Pancreas (tissue), 10 donors: ENCODE results near the gene SLC25A25. TPM values are rescaled to one million over a fixed set of nuclear protein-coding genes. Genes with fewer than 3 reads are reported as not detected.

Experiments
- ATAC-seq, 4 donors: fragments of 200-7000 bp; cut with Tn5 transposase; one replicate each; pipeline versions ENCODE4 v1.8.0 to v1.9.1; 2020; ENCODE audit warnings: mild to moderate bottlenecking in 4 of 4, moderate library complexity in 4 of 4
- DNase-seq, 6 donors: peaks; one replicate each; pipeline ENCODE4 v3.0.0-alpha.2; 2020
- FAIRE-seq: peaks from 2 replicates; lab custom pipeline; 2012; peaks lifted over from hg19 to GRCh38; lab: Jason Lieb, UNC
- H3K27ac ChIP-seq, 4 donors: fragments of 200-600 bp; sonication (generic); 1 replicate in 3 of 4; 2 replicates in 1 of 4; pipeline versions ENCODE4 v1.5.0 to v1.8.0; 2020
- H3K27me3 ChIP-seq, 4 donors: fragments of 200-600 bp; one replicate each; pipeline ENCODE4 v1.8.0; 2021
- H3K36me3 ChIP-seq, 3 donors: fragments of 200-600 bp; sonication (generic) in 1 of 3; one replicate each; pipeline versions ENCODE4 v1.5.0 to v1.8.0; 2020 to 2021
- H3K4me1 ChIP-seq, 3 donors: fragments of 200-600 bp; one replicate each; pipeline ENCODE4 v1.8.0; 2021
- H3K4me3 ChIP-seq, 4 donors: fragments of 200-600 bp; sonication (generic) in 2 of 4; one replicate each; pipeline versions ENCODE4 v1.5.0 to v1.8.0; 2020 to 2021
- H3K9me3 ChIP-seq, 4 donors: fragments of 200-600 bp; one replicate each; pipeline ENCODE4 v1.8.0; 2021
- CTCF ChIP-seq, 4 donors: fragments of 200-600 bp; sonication (generic) in 3 of 4; IDR thresholded peaks; one replicate each; pipeline versions ENCODE4 v1.5.0 to v1.8.0; 2021; ENCODE audit warnings: antibody characterized with exemption in 4 of 4
- WGBS, 2 donors: extraction: QIAGEN DNeasy Blood & Tissue Kit; methylation state at CpG; one replicate each; pipeline ENCODE4 v1.1.7; 2013; 5-methylcytosine and 5-hydroxymethylcytosine counted together
- intact Hi-C, 3 donors: fragments of 100-400 bp; cut with DNase I; formaldehyde crosslinking; loops; one replicate each; pipeline versions ENCODE4 v1.11.1 to v1.14.2; 2022
- polyA plus RNA-seq, 2 donors: library from polyadenylated mRNA; stranded (reverse); fragments of 200-250 nt; gene quantifications; one replicate each; pipeline ENCODE4 v1.2.3, GENCODE V29; 2013
- total RNA-seq, 6 donors: library from RNA; stranded (reverse); fragmentation: NEBNext Ultra II Directional in 4 of 6; extraction: Animal tissue kit (Norgen Biotek cat#: 25700) in 4 of 6; gene quantifications; one replicate each; pipeline versions ENCODE4 v1.2.1 to v1.2.4, GENCODE V29; 2021 to 2023
- donor health status: healthy with polysubstance abuse.
- donor health status: DM: no; HTN: no; CAD: no; lungs with moderate emphysema.
- donor health status: DM: no; HTN: no; CAD: no.
- donor health status: control.
- donor health status: control.
- donor health status: Bipolar disorder and iron deficiency.
- donor health status: DM: yes; HTN: yes; CAD: no.
- donor health status: DM: no; HTN: no; CAD: no.
- donor health status: DM: no; HTN: no; CAD: no.
- donor health status: DM: yes; HTN: yes; CAD: no.

Gene SLC25A25
- total and polyA plus RNA-seq, 8 donors: 6.8 to 134 (median 43.1) TPM

GRCh38 chr9:128153060-128153946, 85.3 kb downstream of the SLC25A25 start:
- H3K27me3 ChIP-seq: no peaks in the 10 kb centered on the region

GRCh38 chr9:128153947-128154695, 86.1 kb downstream of the SLC25A25 start:
- H3K4me1 ChIP-seq: peaks cover 4 to 10% (median 5%) of the 10 kb centered on the region in 3 donors
- H3K27ac ChIP-seq: no peak overlapping the region
- H3K9me3 ChIP-seq: no peaks in the 10 kb centered on the region
- FAIRE-seq: no peak
- H3K36me3 ChIP-seq: no peaks in the 10 kb centered on the region
- no peak overlapping the region for H3K4me3 ChIP-seq
- DNase-seq: peak in 2 of 6 donors; percentile 35 to 50
- WGBS, 2 donors: 79 to 86% methylated on average over 13 of the region's 13 CpGs
- intact Hi-C loops: no loop called here
- no peaks in the 10 kb centered on the region for H3K27me3 ChIP-seq
- no peak for TF ChIP-seq CTCF (IDR thresholded peaks at IDR 0.05)
- ATAC-seq: no peak

More at GRCh38 chr9:128153060-128153946, 85.3 kb downstream of the SLC25A25 start:
- ATAC-seq (no peak), FAIRE-seq (no peak), DNase-seq (peak in 2 of 6 donors; percentile 54 to 62)
- intact Hi-C loops: no loop called here
- Histone ChIP-seq H3K4me3 (no peak overlapping the region), H3K27ac (no peak overlapping the region), H3K9me3 (no peaks in the 10 kb centered on the region), H3K36me3 (no peaks in the 10 kb centered on the region), H3K4me1 (peaks cover 10 to 16% (median 12%) of the 10 kb centered on the region in 3 donors)
- 77 to 88% methylated on average over 26 of the region's 26 CpGs for WGBS, 2 donors
- TF ChIP-seq CTCF (IDR thresholded peaks at IDR 0.05): no peak

- Histone ChIP-seq H3K27me3 (no peaks in the 10 kb centered on the region), H3K27ac (no peak overlapping the region), H3K36me3 (no peaks in the 10 kb centered on the region), H3K9me3 (no peaks in the 10 kb centered on the region), H3K4me1 (peaks cover 0 to 3% (median 0%) of the 10 kb centered on the region in 3 donors), H3K4me3 (no peak overlapping the region)
- FAIRE-seq: no peak
- no peak for ATAC-seq
- no peak for TF ChIP-seq CTCF (IDR thresholded peaks at IDR 0.05)
- intact Hi-C loops: no loop called here
- WGBS, 2 donors: 72 to 85% methylated on average over 7 of the region's 7 CpGs
- DNase-seq: peak in 3 of 6 donors; percentile 5 to 23 (median 15)
Observed at GRCh38 chr9:128155736-128156500, 87.9 kb downstream of the SLC25A25 start.

Other genes starting within 250 kb of the SLC25A25 start
- gene ENG, start 213.6 kb upstream of the SLC25A25 start, total RNA-seq: 10 to 100 TPM in 5 of 6 donors, 1 to 10 TPM in 1; 9.7 to 42.4 (median 13.6) TPM
- gene ENG, start 213.6 kb upstream of the SLC25A25 start, polyA plus RNA-seq: 10 to 100 TPM; 25.8 to 32.9 TPM
- 10 to 100 TPM in 4 of 6 donors, 1 to 10 TPM in 2; 8.9 to 18.3 (median 15.2) TPM for gene AK1, start 190.6 kb upstream of the SLC25A25 start, total RNA-seq
- 10 to 100 TPM; 49.5 to 81.7 TPM for gene AK1, start 190.6 kb upstream of the SLC25A25 start, polyA plus RNA-seq
- 10 to 100 TPM; 20.7 to 31.1 (median 26.0) TPM for gene ST6GALNAC6, start 168.6 kb upstream of the SLC25A25 start, total RNA-seq
- 10 to 100 TPM; 30.6 to 35.7 TPM for gene ST6GALNAC6, start 168.6 kb upstream of the SLC25A25 start, polyA plus RNA-seq
- 10 to 100 TPM; 25.9 to 66.6 (median 41.3) TPM for gene ST6GALNAC4, start 151.2 kb upstream of the SLC25A25 start, total RNA-seq
- gene ST6GALNAC4, start 151.2 kb upstream of the SLC25A25 start, polyA plus RNA-seq: 10 to 100 TPM; 22.2 to 27.7 TPM
- gene PIP5KL1, start 137.5 kb upstream of the SLC25A25 start, total RNA-seq: 1 to 10 TPM; 1.0 to 2.2 (median 1.2) TPM
- gene PIP5KL1, start 137.5 kb upstream of the SLC25A25 start, polyA plus RNA-seq: 1 to 10 TPM in 1 of 2 donors, under 1 TPM in 1; 0.80 to 2.5 TPM
- 10 to 100 TPM; 19.6 to 34.9 (median 25.5) TPM for gene DPM2, start 130.4 kb upstream of the SLC25A25 start, total RNA-seq
- gene DPM2, start 130.4 kb upstream of the SLC25A25 start, polyA plus RNA-seq: 10 to 100 TPM; 39.0 to 56.8 TPM
- gene EEIG1, start 87.2 kb upstream of the SLC25A25 start, total RNA-seq: 10 to 100 TPM; 47.7 to 85.4 (median 69.1) TPM
- 10 to 100 TPM; 25.4 to 56.5 TPM for gene EEIG1, start 87.2 kb upstream of the SLC25A25 start, polyA plus RNA-seq
- 1 to 10 TPM; 3.0 to 6.2 (median 3.8) TPM for gene NAIF1, start 912 bp upstream of the SLC25A25 start, total RNA-seq
- gene NAIF1, start 912 bp upstream of the SLC25A25 start, polyA plus RNA-seq: 1 to 10 TPM; 6.4 to 6.8 TPM
- 10 to 100 TPM; 25.4 to 43.1 (median 34.2) TPM for gene PTGES2, start 59.5 kb downstream of the SLC25A25 start, total RNA-seq
- 10 to 100 TPM; 66.0 to 78.5 TPM for gene PTGES2, start 59.5 kb downstream of the SLC25A25 start, polyA plus RNA-seq
- gene LCN2, start 81.2 kb downstream of the SLC25A25 start, total RNA-seq: 100 to 1,000 TPM in 1 of 6 donors, 10 to 100 TPM in 3, 1 to 10 TPM in 2; 6.3 to 158 (median 45.7) TPM
- gene LCN2, start 81.2 kb downstream of the SLC25A25 start, polyA plus RNA-seq: 10 to 100 TPM; 46.8 to 75.1 TPM
- gene BBLN, start 92.0 kb downstream of the SLC25A25 start, total RNA-seq: 10 to 100 TPM; 23.1 to 38.3 (median 30.9) TPM
- 100 to 1,000 TPM in 1 of 2 donors, 10 to 100 TPM in 1; 86.1 to 133 TPM for gene BBLN, start 92.0 kb downstream of the SLC25A25 start, polyA plus RNA-seq
- gene CIZ1, start 123.3 kb downstream of the SLC25A25 start, total RNA-seq: 10 to 100 TPM; 66.1 to 87.9 (median 78.0) TPM
- gene CIZ1, start 123.3 kb downstream of the SLC25A25 start, polyA plus RNA-seq: 10 to 100 TPM; 56.5 to 80.1 TPM
- 10 to 100 TPM in 3 of 6 donors, 1 to 10 TPM in 3; 5.8 to 19.3 (median 10.0) TPM for gene DNM1, start 135.1 kb downstream of the SLC25A25 start, total RNA-seq
- gene DNM1, start 135.1 kb downstream of the SLC25A25 start, polyA plus RNA-seq: 10 to 100 TPM; 19.6 to 23.1 TPM
- 10 to 100 TPM; 37.9 to 64.0 (median 55.0) TPM for gene GOLGA2, start 207.8 kb downstream of the SLC25A25 start, total RNA-seq
- 100 to 1,000 TPM in 1 of 2 donors, 10 to 100 TPM in 1; 97.0 to 105 TPM for gene GOLGA2, start 207.8 kb downstream of the SLC25A25 start, polyA plus RNA-seq
- 1 to 10 TPM; 6.3 to 9.6 (median 6.8) TPM for gene SWI5, start 208.0 kb downstream of the SLC25A25 start, total RNA-seq
- gene SWI5, start 208.0 kb downstream of the SLC25A25 start, polyA plus RNA-seq: 10 to 100 TPM; 10.5 to 20.2 TPM